AG08396 (cell line): ENCODE measurements around the gene ZNF507.
"Not testable (repeated sequence)": the region's sequence is repeated elsewhere in the genome, so short reads cannot be mapped to it uniquely, and the experiment has no call there.

Source experiments
- DNase-seq: peaks from one replicate; pipeline ENCODE4 v3.0.0; 2012; ENCODE audit warnings: low spot score, mixed read lengths

The ZNF507 gene

DNA sequence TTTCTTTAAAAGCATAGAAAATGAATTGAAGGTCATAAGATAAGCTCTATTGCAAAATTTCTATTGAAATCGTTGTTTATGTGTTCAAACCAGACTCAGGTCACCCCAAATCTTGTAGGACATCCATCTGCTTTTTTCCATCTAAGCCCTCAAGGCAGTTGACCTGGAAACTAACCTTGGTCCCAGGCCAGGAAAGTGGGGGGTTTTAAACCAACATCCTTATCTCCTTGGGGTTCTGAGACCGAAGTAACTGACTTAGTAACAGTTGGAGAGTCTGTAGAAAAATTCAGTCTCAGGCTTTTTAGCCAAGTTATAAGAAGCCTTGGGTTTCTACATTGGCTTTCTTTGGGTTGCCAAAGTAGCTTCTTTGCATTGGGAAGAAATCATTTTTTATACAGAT lies 23.4 kb downstream of the ZNF507 start:
- no peak for DNase-seq

GRCh38 chr19:32372726-32373517 lies 27.5 kb downstream of the ZNF507 start:
- DNase-seq: no peak

DNA sequence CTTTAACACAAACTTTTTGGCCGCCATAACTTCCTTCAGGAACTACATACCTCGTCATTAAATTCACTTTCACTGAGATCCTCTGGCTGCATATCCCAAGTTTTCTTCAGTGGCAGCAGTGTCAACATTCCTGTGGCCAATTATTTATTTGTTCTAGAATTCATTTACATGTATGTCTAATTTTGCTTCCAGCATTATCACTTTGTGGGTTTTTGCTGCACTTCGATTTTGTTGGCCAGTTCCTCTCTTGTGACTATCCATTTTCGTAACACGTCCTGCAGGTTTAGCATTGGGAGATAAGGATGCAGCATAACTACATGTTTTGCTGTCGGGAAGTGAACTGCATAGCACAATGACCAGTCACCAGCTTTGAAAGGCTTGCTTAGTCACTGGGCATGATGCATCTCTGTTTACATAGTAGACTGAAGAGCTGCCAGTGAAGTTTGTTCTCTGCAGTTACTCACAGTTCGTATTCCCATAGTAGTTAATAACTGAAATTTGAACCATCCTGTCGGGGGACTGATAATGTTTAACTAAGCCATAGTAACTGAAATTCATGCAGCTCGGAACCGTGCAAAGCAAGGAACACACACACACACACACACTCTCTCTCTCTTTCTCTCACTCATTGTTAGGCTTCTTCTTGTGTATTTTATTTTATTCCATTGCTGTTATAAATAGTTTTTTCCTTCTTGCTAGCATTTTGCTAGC lies 28.3 kb downstream of the ZNF507 start:
- peak; percentile 73 for DNase-seq

- not testable (repeated sequence) for DNase-seq
Measured at GRCh38 chr19:32374362-32374761, 29.0 kb downstream of the ZNF507 start.

GRCh38 chr19:32377088-32377487 lies 31.7 kb downstream of the ZNF507 start:
- DNase-seq: not testable (repeated sequence)

- no peak for DNase-seq
Measured at GRCh38 chr19:32380269-32380668, 34.9 kb downstream of the ZNF507 start.

GRCh38 chr19:32387701-32388392 lies 42.4 kb downstream of the ZNF507 start:
- DNase-seq: no peak

DNA sequence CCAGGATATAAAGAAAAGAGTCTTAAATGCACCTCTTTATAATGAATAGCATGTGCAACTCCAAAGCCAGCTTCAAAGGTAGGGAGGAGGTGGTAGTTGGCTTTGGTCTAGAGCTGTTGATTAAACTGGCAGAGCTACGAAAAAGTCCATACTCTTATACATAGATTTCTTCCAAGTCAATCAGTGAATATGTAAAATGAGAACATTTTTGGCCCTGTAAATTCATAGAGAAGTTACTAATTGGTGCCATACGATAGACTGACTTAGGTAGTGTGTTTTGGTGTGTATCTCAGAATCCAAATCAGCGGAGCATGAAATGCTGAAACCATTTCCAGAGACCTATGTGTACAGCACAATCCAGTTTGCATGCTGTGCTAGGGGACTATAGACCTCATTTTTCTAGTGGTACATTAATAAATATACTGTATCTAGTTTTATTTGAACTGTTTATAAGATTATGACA lies 43.0 kb downstream of the ZNF507 start:
- DNase-seq: no peak

- no peak for DNase-seq
Measured at GRCh38 chr19:32392901-32393300, 47.5 kb downstream of the ZNF507 start.

DNA sequence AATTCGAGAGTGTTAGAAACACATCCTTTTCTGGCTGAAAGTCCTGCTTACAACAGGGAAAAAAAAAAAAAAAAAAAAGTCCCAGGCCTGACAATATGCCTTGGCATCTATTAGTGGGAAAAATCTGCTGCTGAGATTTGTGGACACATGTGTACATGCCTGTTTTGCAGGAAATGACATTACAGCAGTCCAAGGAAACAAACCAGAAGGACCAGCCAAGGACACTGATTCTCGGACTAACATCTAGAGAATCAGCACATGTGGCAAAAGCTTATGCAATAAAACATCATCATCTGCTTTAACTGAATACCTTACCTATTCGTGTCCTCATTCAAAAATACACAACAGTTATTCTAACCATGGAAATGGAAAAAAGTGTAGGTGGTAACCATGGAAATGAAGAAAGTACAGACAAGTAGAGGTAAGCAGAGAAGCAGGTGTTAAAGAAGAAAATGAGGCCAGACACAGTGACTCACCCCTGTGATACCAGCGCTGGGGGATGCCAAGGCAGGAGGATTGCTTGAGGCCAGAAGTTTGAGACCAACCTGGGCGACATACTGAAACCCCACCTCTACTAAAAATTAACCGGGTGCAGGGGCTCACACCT lies 50.7 kb downstream of the ZNF507 start:
- DNase-seq: no peak

DNA sequence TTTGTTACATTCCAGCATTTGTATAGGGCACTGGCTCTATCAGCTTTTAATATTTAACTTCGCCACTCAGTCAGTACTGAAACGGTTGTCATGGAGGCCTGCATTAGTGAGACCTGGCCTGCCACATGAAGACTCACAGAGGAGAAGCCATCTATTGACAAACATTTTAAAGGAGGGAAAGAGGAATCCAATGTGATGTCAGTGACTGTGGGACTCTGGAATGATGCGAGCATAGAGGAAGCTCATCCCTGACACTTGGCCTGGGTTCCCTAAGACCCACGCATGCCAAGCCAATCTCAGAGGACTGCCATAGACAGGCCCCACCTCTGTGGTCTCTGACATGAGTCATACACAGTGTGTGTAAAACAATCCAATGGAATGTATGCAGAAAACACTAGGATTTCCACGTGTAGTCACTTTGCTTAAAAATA lies 52.3 kb downstream of the ZNF507 start:
- peak; percentile 78 for DNase-seq

DNA sequence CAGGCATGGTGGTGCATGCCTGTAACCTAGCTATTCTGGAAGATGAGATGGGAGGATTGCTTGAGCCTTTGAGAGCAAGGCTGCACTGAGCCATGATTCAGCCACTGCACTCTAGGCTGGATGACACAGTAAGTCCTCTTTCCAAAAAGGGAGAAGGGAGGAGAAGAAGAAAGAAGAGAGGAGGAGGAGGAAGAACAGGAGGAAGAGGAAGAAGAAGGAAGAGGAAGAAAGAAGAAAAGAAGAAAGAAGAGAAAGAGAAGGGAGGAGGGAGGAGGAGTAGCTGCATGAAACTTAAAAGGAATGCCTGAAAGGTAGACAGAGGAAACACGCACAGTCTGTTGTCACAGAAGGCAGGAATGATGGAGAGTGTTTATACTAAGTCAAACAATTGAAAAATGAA lies 56.6 kb downstream of the ZNF507 start:
- DNase-seq: no peak

DNA sequence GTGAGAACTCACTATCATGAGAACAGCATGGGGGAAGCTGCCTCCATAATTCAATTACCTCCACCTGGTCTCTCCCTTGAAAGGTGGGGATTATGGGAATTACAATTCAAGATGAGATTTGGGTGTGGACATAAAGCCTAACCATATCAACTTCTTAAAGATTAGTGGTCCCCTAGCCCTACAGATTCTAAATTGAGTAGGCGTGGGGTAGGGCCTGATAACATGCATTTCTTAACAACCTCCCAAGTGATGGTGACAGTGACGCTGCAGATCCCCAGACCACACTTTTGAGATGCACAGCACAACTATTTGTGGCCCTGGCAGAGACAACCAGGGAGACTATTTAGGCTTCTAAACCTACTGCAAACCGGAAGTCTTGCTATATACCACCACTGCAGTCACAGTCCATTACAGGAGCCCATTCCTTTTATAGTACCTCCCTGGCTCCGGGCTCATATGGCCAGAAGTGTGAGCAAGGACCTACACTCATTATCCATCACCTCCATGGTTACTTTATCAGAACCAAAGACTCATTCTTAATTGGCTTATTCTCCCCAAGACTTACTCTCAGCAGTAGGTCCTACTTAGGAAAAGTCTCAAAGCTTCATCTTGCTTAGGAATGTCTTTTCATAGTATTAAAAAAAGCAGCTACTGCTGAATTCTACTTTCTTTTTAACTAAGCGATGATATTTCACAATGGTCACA lies 58.0 kb downstream of the ZNF507 start:
- DNase-seq: no peak

DNA sequence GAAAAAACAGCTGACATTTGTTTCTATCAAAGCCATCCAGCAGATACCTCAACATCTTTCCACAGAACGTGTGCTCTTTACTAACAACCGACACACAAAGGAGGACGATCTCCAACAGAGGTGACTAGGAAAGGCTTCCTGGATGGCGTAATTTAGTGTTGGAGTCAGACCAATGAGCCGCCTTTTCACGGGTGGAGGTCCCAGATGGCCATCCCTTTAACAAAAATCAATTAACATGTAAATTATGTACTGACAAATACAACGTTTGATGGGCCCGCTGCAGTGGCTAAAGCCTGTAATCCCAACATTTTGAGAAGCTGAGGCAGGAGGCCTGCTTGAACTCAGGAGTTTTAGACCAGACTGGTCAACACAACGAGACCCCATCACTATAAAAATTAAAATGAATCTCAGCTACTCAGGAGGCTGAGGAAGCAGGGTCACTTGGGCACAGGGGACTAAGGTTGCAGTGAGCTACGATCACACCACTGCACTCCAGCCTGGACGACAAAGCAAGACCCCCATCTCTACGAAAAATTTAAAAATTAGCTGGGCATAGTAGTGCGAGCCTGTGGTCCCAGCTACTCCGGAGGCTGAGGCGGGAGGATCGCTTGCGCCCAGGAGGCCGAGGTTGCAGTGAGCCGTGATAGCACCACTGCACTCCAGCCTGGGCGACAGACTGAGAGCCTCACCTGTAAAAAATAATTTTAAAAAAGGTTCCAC lies 59.0 kb downstream of the ZNF507 start:
- DNase-seq: no peak

DNA sequence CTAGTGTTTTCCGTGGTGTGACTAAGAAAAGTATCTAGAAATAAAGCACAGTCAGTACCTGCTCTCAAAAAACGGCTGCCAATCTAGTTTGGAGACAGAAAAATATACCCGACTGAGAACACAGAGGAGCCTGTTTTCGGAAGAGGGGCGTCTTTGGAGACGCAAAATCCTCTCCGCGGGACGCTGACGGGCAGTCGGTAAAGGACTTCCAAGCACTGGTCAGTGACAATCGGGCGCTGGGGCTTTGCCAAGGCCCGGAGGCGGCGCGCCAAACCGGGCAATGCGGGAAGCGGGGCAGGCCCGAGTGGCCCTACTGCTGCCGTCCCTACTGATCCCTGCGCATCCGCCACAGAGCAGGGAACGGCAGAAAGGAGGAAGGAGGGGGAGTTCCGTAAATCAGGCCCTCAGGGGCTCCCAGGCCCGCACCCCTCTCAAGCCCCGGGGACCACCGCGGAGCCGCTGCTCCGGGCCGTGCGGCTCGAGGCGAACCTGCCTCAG lies 59.6 kb downstream of the ZNF507 start:
- DNase-seq: peak; percentile 64

DNA sequence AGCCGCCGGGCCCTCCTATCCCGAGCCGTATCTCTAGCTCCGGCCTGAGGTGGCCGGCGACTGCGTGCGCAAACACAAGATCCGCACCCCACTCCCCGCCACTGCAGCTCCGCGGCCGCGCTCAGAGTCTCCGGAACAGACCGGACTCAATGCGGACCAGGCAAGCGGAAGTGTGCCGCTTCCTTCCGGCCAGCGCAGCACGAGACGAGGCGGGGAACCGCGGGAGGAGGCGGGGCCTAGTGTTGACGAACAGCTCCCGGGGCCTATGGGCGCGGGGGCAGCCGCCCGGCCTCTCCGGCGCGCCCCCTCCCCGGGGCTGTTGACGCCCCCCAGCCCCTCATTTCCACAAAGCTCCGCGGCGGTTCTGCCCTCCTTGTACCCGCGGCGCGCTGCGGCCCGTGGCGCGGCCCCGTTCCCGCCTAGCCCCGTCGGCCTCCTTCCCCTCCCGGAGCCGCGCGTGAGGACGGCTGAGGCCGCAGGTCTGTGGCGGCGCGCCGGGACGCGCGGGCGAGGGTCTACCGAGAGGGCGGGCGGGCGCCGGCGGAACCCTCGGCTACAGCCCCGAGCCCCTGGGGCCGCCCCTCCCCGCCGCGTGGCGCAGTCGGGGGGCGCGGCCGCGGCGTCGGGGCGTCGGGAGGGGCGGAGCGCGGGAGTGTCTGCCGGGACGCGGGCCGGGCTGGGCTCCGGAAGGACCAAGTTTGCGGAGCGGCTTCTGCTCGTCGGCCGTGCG lies 60.2 kb downstream of the ZNF507 start, which contains the start of gene DPY19L3:
Gene DPY19L3 (plus strand): TSS at position 340 of the 730 bp plus-strand sequence. CDS start 2,484 bp downstream, outside the sequence.
- DNase-seq: peak; percentile 98

DNA sequence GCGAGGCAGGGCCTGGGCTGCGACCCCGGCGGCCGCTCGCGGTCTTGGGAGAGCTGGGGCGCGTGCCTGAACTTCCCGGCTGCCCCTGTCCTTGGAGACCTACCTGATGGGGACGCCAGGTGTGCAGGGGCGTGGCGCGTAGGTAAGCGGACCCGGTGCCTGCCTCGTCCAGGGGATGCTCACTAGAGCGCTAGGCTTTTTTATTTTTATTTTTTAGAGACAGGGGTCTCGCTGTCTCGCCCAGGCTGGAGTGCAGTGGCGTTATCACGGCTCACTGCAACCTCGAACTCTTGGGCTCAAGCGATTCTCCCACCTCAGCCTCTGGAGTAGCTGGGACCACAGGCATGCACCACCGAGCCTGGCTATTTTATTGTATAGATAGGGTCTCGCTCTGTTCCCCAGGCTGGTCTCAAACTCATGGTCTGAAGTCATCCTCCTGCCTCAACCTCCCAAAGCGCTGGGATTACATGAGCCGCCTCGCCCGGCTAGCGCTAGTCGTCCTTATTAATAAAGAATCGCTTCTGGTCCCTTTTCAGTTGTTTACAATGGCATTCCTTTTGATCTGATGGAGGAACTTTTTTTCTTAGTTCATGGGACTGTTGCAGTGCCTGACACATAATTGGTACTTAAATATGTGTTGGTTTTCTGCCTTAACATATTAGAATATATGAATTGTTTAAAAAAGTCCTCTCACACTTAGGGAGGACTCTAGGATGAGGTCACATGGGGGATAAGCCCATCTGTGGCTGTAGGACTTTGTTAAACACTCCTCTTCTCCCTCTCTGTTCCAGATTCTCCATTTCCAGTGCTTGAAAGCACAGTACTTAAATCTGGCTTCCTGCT lies 61.0 kb downstream of the ZNF507 start:
- DNase-seq: no peak

DNA sequence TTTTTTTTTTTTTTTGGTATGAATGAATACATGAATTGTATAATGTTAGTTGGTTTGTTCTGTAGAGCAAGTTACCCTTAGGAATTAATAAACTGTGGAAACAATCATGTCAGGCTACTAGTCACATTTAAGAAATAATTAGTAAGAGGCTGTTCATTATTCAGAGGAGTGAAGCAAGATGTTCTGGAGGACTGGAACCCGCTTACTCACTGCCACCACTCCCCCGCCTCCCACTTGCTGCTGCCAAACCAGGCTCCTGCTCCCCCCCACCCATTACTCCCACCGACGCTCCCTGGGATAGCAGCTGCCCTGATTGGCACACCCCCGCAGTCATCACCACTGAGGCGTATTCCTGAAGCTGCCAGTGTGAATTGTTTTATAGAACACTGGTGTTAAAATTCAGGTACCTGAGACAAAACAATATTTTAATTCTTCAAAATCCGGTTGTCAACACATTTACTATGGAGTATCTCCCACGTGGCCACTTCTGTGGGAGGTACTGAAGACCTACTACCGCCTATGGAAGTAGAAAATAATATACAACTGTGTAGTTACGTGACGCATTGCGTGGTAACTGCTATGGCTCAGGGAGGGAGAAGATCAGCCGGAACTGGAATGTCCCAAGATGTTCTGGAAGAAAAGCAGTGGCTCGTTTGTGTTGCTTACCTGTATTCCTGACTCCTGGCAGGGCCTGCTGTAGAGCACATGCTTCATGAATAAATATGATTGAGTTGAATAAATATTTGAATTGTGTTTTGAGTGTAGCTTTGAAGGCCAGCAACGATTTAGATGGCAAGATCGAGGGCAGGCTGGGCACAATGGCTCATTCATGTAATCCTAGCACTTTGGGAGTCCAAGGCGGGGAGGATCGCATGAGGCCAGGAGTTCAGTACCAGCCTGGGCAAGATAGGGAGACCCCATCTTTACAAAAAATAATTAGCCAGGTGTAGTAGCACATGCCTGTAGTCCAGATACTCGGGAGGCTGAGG lies 61.9 kb downstream of the ZNF507 start:
- DNase-seq: peak; percentile 21
